Activated naive CD8-positive, alpha-beta T cell treated with anti-CD3 and anti-CD28 coated beads, Interleukin-2, amount 50 U/mL, for 24 hours (primary cell): ENCODE measurements around the gene THAP4.
A peak's percentile ranks its signal among the peaks of the same experiment; 100 is the strongest.

Experiments
- ATAC-seq: fragments of 150-1000 bp; cut with Tn5 transposase; one replicate; pipeline ENCODE4 v1.10.0; 2021
- DNase-seq: peaks from one replicate; pipeline ENCODE4 v3.0.0; 2021
- H3K27ac Mint-ChIP-seq: one replicate; pipeline ENCODE4 v1.8.0; 2021; ENCODE audit warnings: mild to moderate bottlenecking, mixed read lengths
- H3K27me3 Mint-ChIP-seq: one replicate; pipeline ENCODE4 v1.8.0; 2021; ENCODE audit warnings: mixed read lengths
- H3K36me3 Mint-ChIP-seq: one replicate; pipeline ENCODE4 v1.8.0; 2021; ENCODE audit warnings: low read depth, mixed read lengths
- H3K4me1 Mint-ChIP-seq: one replicate; pipeline ENCODE4 v1.8.0; 2021; ENCODE audit warnings: mixed read lengths
- H3K4me3 Mint-ChIP-seq: one replicate; pipeline ENCODE4 v1.8.0; 2021; ENCODE audit warnings: mild to moderate bottlenecking, moderate library complexity, mixed read lengths
- H3K9me3 Mint-ChIP-seq: one replicate; pipeline ENCODE4 v1.8.0; 2021; ENCODE audit warnings: mixed read lengths

THAP4 gene

DNA sequence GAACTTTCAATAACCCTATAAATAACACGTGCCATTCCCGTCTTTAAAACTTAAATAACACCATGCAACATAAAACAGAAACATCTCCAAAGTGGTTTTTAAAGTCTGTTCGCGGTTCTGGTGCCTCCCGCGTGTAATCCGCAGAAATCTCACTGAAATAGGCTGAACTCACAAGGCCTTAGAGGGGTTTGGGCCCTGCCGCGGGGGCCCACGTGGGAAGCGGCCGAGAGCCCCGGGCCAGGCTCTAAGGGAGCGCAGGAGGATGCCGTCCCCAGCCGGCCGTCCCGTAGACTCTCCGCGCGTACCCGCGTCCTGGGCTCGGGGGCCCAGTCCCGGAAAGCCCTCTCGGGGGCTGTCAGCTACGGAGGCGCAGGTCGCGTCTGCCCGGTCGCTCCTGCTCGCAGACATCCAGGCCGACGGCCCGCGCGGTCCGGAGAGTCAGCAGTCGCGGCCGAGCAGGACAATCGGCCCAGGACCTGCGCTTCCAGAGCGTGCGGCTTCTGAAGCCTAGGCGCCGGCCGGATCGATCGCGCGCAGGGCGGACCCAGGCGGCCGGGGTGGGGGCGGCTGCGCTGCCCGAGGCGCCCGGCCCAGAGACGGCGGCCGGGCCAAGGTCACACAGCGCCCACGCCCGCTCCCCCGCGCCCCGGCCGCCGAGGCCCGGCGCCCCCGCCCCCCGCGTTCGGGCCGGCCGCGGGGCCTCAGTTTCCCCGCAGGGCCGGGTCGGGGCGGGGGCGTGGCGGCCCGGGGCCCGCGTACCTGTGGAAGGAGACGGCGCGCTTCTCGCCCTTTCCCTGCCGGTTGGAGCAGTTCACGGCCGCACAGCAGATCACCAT, 558 bp downstream of the THAP4 start:
- Mint-ChIP-seq H3K9me3 (no peaks in the 10 kb centered on the region), H3K27ac (peak overlapping the region; percentile 83), H3K36me3 (peaks cover 44% of the 10 kb centered on the region), H3K27me3 (no peaks in the 10 kb centered on the region), H3K4me3 (peak overlapping the region; percentile 89), H3K4me1 (peaks cover 44% of the 10 kb centered on the region)
- ATAC-seq, result peak; percentile 47
- DNase-seq, result peak; percentile 53

- Mint-ChIP-seq H3K27me3 (no peaks in the 10 kb centered on the region), H3K4me3 (peak overlapping the region; percentile 89), H3K36me3 (peaks cover 48% of the 10 kb centered on the region), H3K9me3 (no peaks in the 10 kb centered on the region), H3K27ac (peak overlapping the region; percentile 83), H3K4me1 (peaks cover 39% of the 10 kb centered on the region)
- DNase-seq, result no peak
- ATAC-seq, result no peak
Measured at GRCh38 chr2:241635756-241636155, 1.2 kb downstream of the THAP4 start.

DNA sequence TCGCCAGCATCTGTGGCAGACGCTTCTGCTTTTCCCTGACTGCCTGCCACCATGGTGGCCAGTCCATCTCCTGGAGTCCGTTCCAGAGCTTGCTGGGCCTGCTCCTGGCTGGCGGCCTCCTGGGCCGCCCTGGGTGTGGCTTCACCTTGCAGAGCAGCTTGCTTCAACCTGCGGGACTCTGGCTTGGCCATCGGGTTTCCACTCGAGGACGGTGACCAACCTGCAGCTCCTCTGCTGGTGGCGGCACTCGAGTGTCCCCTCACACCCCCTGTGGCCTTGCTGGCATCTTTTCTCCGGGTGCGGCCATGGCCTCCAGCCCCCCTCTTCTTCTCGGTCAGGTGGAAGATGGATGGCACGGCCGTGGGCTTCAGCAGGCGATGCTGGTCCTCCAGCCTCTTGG, 3.4 kb downstream of the THAP4 start:
- H3K36me3 Mint-ChIP-seq, result peaks cover 40% of the 10 kb centered on the region
- H3K9me3 Mint-ChIP-seq, result no peaks in the 10 kb centered on the region
- ATAC-seq, result no peak
- no peaks in the 10 kb centered on the region for H3K27me3 Mint-ChIP-seq
- no peak overlapping the region for H3K27ac Mint-ChIP-seq
- DNase-seq, result no peak
- peaks cover 25% of the 10 kb centered on the region for H3K4me1 Mint-ChIP-seq
- no peak overlapping the region for H3K4me3 Mint-ChIP-seq

DNA sequence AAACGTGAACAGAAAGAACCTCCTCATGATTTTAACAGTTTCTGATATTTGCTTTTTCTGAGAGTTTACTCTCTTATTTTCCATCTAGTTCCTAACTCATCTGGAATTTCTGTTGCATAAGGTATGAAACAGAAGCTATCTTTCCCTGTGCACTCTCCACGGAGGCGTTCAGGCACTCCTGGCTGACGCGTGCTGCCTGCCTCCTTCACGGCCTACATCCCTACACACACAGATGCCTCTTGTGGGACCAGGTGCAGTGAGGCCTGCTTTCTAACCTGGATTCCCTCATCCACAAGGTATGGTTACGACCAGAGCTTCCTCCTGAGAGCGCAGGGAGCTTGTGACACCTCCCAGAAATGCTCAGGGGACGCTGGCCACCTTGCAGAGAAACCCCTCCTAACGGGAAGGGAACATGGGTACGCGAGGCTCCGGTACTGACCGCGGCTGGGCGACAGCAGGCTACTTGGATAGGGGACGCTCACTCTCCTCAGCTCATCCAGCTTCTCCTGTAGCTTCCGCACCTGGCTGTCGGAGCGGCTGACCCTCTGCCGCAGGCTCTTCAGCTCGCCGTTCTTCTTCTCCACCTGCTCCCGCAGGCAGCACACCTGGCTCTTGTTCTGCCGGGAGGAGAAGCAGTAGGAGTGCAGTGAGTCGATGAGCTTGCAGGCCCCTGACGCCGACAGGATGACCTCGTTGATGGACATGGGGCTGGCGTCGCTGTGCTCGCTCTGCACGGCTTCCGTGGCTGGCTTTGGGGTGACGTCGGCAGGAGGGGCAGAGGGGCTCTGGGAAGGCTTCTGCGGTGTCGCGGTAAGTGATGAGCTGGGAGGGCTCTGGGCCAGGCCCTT, 4.3 kb downstream of the THAP4 start:
- Mint-ChIP-seq H3K27me3 (no peaks in the 10 kb centered on the region), H3K4me3 (no peak overlapping the region), H3K4me1 (peaks cover 22% of the 10 kb centered on the region), H3K9me3 (no peaks in the 10 kb centered on the region), H3K27ac (no peak overlapping the region), H3K36me3 (peaks cover 48% of the 10 kb centered on the region)
- ATAC-seq, result no peak
- DNase-seq, result no peak

DNA sequence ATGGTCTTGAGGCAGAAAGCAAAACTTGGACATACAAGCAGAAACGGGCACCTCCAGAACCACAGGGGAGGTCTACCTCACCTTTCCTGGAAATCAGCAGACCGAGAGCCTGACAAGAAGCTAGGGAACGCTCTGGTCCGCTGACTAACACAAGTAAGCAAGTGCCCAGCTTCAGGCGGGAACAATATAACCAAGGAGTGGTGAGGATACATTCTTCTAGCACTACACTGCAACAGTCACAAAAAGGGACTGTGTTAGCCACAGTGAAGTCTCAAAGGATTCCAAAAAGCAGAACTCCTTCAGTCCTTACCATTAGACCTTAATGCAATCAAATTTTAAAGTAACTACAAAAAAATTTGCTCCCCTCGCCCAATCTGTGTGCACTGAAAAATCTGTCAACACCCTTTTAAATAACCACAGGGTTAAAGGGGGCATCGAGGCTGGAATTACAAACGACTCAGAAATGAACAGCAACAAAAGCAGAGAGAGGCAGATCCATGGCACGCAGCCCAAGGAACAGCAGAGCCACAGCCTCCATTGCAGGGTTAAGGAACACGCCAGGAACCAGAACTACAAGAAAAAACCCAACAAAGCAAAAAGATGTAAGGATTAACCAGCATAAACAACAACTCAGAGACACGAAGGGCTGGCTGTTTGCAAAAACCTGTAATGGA, 7.1 kb downstream of the THAP4 start:
- no peaks in the 10 kb centered on the region for H3K27me3 Mint-ChIP-seq
- peaks cover 13% of the 10 kb centered on the region for H3K4me1 Mint-ChIP-seq
- H3K27ac Mint-ChIP-seq, result no peak overlapping the region
- no peaks in the 10 kb centered on the region for H3K9me3 Mint-ChIP-seq
- ATAC-seq (no peak), DNase-seq (no peak)
- no peak overlapping the region for H3K4me3 Mint-ChIP-seq
- H3K36me3 Mint-ChIP-seq, result peaks cover 49% of the 10 kb centered on the region

GRCh38 chr2:241627675-241628074, 9.3 kb downstream of the THAP4 start:
- Mint-ChIP-seq H3K27ac (no peak overlapping the region), H3K27me3 (no peaks in the 10 kb centered on the region)
- ATAC-seq, result no peak

DNA sequence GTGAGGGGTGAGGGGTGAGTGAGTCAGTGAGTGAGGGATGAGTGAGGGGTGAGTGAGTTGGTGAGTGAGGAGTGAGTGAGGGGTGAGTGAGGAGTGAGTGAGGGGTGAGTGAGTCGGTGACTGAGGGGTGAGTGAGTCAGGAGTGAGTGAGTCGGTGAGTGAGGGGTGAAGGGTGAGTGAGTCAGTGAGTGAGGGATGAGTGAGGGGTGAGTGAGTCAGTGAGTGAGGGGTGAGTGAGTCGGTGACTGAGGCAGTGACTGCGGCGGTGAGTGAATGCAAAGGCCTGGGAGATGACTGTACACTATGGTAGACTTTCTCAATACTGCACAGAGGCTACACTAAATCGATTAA, 16.6 kb downstream of the THAP4 start:
- H3K27ac Mint-ChIP-seq, result peak overlapping the region; percentile 93
- H3K4me1 Mint-ChIP-seq, result peaks cover 46% of the 10 kb centered on the region
- H3K36me3 Mint-ChIP-seq, result peaks cover 38% of the 10 kb centered on the region
- H3K4me3 Mint-ChIP-seq, result peak overlapping the region; percentile 11
- ATAC-seq (peak; percentile 92), DNase-seq (peak; percentile 69)
- H3K9me3 Mint-ChIP-seq, result peaks cover 15% of the 10 kb centered on the region
- H3K27me3 Mint-ChIP-seq, result no peaks in the 10 kb centered on the region

More at GRCh38 chr2:241627675-241628074, 9.3 kb downstream of the THAP4 start:
- peaks cover 40% of the 10 kb centered on the region for H3K36me3 Mint-ChIP-seq
- DNase-seq, result no peak
- peaks cover 9% of the 10 kb centered on the region for H3K4me1 Mint-ChIP-seq
- no peak overlapping the region for H3K4me3 Mint-ChIP-seq
- H3K9me3 Mint-ChIP-seq, result no peaks in the 10 kb centered on the region

- ATAC-seq (peak; percentile 37), DNase-seq (no peak)
- peaks cover 46% of the 10 kb centered on the region for H3K4me1 Mint-ChIP-seq
- peak overlapping the region; percentile 93 for H3K27ac Mint-ChIP-seq
- H3K27me3 Mint-ChIP-seq, result no peaks in the 10 kb centered on the region
- H3K4me3 Mint-ChIP-seq, result no peak overlapping the region
- peaks cover 40% of the 10 kb centered on the region for H3K36me3 Mint-ChIP-seq
- peaks cover 15% of the 10 kb centered on the region for H3K9me3 Mint-ChIP-seq
Measured at GRCh38 chr2:241619597-241620418, 17.1 kb downstream of the THAP4 start.

DNA sequence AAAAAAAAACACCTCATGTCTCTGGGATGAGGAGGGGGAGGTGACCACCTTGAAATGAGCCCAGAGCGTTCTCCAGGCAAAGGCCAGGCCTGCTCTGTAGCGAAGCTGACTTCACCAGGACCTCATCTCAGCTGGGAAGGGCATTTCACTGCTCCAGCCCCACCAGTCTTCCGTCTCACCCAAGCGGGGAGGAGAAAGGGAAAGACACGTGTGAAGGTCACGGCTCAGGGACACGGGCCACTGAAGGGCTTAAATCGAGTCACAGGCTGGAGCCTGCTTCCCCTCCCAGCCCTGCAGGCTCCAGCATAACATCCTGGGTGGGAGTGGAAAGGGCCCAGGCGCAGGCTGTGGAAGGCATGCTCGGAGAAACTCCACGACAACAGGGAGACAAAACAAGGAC, 18.1 kb downstream of the THAP4 start:
- Mint-ChIP-seq H3K27me3 (no peaks in the 10 kb centered on the region), H3K27ac (no peak overlapping the region), H3K36me3 (peaks cover 41% of the 10 kb centered on the region), H3K9me3 (peaks cover 15% of the 10 kb centered on the region), H3K4me3 (no peak overlapping the region), H3K4me1 (peaks cover 46% of the 10 kb centered on the region)
- no peak for ATAC-seq
- no peak for DNase-seq

- Mint-ChIP-seq H3K36me3 (peaks cover 39% of the 10 kb centered on the region), H3K4me1 (peaks cover 46% of the 10 kb centered on the region)
Measured at GRCh38 chr2:241618296-241618805, 18.6 kb downstream of the THAP4 start.

DNA sequence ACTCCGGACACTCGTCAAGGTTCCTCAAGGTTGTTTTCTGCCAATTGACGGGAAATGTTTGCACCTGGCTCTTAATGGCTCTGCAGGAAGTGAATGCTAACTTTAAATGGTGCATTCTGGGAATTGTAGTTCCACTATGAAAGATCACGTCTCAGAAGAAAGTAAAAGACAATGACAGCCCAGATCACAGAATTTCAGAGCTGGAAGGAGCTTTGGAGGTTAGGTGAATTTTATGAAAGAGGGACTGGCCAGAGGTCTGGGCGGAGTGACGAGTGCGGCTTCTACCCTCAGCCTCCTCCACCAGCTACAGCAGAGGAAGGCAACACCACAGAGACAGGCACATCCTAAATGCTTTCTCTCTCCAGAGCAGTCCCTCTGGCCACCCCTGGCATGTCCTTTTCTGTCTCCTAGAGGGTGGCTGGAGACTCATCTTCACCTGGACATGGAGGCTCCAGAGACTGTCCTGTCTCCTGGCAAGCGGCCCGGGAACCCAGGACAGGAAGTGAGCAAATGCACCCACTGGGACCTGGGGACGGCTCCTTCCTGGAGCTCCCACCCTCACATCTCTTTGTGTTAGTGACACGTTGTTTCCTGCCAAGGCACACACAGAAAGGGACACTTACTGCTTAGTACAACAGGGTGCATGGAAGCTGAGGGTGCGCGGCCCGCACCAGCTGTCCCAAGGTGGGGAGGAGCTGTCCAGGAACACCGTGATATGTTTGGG, 19.4 kb downstream of the THAP4 start:
- Mint-ChIP-seq H3K36me3 (peaks cover 39% of the 10 kb centered on the region), H3K4me3 (peak overlapping the region; percentile 79), H3K4me1 (peaks cover 46% of the 10 kb centered on the region), H3K27me3 (no peaks in the 10 kb centered on the region), H3K9me3 (peaks cover 15% of the 10 kb centered on the region), H3K27ac (peak overlapping the region; percentile 93)
- DNase-seq, result peak; percentile 48
- peak; percentile 33 for ATAC-seq

More at GRCh38 chr2:241618296-241618805, 18.6 kb downstream of the THAP4 start:
- DNase-seq (no peak), ATAC-seq (no peak)
- Mint-ChIP-seq H3K27ac (peak overlapping the region; percentile 93), H3K9me3 (peaks cover 15% of the 10 kb centered on the region), H3K4me3 (peak overlapping the region; percentile 79), H3K27me3 (no peaks in the 10 kb centered on the region)

DNA sequence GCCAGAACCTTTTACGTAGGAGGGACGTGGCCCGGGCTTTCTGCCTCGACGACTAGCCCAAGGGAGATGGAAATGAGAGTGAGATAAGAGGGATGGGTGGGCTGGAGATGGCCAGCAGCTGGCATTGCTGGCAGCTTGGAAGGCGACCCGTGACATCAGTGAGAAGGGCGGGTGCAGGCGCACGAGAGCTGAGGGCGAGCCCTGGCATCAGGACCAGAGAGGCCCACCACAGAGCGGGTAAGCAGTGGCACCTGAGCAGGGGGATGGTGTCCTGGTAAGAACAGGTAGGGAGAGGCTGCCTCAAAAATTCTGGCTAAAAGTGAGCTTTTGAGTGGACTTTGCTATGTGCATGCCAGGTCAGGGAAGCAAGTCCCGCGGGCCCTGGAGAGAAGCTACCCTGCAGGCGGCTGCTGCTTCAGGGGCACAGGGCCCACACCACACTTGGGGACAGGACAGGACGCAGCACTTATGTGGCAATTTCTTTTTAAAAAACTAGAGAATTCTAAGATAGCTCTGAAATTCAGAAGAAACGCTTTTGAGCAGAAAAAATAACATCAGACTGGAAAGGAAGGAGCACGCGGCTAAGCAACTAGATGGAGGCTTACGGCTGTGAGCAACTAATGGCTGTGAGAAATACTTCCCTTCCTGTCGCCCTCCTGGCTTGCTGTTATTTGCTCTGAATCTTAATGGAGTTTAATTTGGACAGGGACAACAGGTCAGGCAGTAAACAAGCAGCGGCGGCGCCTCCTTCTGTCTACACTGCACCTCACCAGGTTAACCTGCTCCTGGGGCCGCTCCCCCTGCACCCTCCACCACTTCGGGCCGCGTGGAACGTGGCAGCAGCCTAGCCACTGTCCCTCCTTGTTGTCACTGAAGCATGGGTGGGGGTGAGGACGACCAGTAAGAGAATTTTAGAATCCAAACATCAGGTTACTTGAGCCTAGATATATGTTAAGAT, 20.5 kb downstream of the THAP4 start:
- Mint-ChIP-seq H3K36me3 (peaks cover 38% of the 10 kb centered on the region), H3K9me3 (peaks cover 13% of the 10 kb centered on the region), H3K27me3 (no peaks in the 10 kb centered on the region), H3K27ac (peak overlapping the region; percentile 36), H3K4me1 (peaks cover 44% of the 10 kb centered on the region), H3K4me3 (no peak overlapping the region)
- ATAC-seq (no peak), DNase-seq (no peak)
